Activated naive CD8-positive, alpha-beta T cell treated with anti-CD3 and anti-CD28 coated beads, Interleukin-2, amount 50 U/mL, for 16 hours (primary cell): ENCODE results near the gene PPP1CA.

ENCODE experiments used
- DNase-seq: peaks from one replicate; pipeline ENCODE4 v3.0.0-alpha.2; 2020; ENCODE audit warnings: low read depth, low spot score

PPP1CA gene

GRCh38 chr11:67352546-67353316 is 48.9 kb downstream of the PPP1CA start:
- DNase-seq: no peak

GRCh38 chr11:67351275-67352005 is 50.2 kb downstream of the PPP1CA start:
- peak; percentile 34 for DNase-seq

- no peak for DNase-seq
These were observed 51.7 kb downstream of the PPP1CA start for GRCh38 chr11:67349928-67350465.

GRCh38 chr11:67349457-67349856 is 52.2 kb downstream of the PPP1CA start:
- no peak for DNase-seq

GRCh38 chr11:67349036-67349435 is 52.6 kb downstream of the PPP1CA start:
- DNase-seq: no peak
